M059J (cell line): ENCODE measurements around the gene FOXP1. TPM values are rescaled to one million over a fixed set of nuclear protein-coding genes. Genes with fewer than 3 reads are reported as not detected.
"Not testable (repeated sequence)": the region's sequence is repeated elsewhere in the genome, so short reads cannot be mapped to it uniquely, and the experiment has no call there.

Experiments
- DNase-seq: peaks from one replicate; pipeline ENCODE4 v3.0.0-alpha.2; 2012; ENCODE audit warnings: low read depth
- total RNA-seq: library from RNA; depleted of rRNA; stranded (reverse); fragments of >200 nt; shearing (Covaris generic); gene quantifications from 2 replicates; pipeline ENCODE4 v1.2.3, GENCODE V29; 2014

FOXP1 gene
- total RNA-seq, 1 experiment from 2014 or later: 19.2 TPM

DNA sequence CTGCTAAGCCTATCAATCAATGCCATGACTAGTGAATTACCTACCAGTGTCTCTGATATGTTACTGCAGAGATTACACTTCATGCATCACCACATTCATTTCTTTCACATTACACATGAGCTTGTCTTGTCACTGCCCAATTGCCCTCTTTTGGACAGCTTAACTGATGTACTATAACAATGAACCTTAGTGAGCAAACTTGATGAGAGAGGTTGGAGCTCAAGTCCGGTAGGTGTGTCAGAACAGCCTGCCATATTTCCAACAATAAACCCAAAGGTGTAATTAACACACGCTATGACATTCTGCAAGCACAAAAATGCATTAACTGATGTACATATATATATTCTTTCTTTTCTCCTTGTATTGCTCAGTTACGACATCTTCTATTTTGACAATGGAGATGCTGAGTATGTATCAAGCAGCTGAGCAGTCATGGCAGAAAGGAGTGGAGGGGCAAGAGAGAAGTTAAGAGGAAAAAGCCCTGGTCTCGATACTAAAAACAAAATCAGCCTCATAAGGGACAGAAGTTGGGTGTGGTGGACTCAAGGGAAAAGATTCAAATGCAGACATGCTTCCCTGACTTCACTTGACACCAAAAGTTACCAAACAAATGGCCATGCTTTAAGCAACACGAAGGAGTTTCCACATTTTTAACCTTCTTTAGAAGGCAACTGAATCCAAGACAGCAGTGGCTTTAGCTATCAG lies 538.2 kb downstream of the FOXP1 start:
- DNase-seq: no peak

DNA sequence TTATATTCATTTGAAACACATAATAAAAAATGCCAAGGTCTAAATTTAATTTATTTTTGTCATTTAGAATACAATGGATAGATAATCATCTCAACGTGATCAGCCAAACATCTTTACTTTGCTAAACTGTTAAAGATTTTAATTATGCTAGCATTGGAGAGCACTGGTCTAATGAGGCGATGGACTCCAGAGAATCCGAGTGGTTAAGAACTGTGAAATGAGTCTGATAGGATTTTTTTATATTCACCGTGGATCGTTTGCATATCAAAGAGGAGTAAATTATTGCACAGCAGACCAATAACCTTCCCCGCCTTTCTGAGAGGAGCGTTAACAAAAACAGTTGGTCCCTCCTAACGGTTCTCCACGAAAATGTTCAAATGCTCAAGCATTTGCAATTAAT lies 540.8 kb downstream of the FOXP1 start:
- DNase-seq: no peak

DNA sequence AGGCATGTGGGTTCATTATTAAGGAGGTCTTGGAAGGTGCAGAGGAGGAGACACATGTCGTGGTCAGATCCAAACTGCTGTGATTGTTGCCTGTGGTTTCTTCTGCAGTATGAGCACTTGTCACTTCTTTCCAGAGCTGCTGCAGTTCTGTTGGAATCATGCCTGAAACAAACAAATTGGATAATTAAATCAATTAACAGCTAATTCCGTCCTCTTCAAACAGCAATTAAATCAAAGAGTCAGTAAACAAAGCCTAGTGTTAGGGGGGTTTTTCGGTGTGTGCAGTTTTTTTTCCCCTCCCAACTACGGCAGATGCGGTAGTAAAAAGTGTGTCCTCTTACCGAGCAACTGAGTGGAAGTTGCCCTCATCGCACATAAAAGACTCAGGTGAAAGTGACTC lies 542.2 kb downstream of the FOXP1 start:
- no peak for DNase-seq

DNA sequence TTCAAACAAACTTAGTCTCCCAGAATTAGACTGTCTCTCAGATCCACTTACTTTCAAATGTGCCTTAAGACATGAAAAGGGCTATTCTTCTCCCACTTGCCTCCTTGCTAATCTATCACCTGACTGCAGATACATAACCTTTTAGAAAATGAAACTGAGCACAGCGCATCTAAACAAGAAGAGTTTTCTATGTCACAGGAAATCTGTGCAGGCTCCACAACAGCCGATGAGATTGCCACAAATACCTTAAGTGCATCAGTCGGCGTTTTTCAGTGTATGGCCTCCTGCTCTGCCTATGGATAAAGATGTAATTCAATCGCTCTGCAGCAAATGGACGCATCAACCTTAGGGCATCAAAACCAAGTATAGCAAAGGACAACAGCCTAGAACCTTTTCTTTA lies 544.2 kb downstream of the FOXP1 start:
- DNase-seq: no peak

DNA sequence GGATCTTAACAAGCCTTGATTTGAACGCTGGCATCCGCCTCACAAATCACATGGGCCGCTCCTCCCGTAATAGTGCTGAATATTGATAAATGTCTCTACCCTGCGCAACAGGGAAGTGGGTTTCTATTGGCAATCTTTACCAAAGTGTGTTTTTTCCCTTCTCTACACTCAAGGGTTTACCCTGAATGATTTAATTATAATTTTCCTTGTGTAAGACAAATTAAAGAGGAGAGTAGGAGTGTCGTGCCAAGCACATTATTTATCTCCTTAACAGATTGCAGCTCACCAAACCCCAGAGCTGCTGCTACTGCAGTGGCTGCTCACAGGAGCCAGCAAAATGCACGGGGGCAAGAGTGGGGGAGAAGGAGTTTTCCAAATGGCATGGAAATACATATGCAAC lies 545.8 kb downstream of the FOXP1 start:
- DNase-seq: no peak

DNA sequence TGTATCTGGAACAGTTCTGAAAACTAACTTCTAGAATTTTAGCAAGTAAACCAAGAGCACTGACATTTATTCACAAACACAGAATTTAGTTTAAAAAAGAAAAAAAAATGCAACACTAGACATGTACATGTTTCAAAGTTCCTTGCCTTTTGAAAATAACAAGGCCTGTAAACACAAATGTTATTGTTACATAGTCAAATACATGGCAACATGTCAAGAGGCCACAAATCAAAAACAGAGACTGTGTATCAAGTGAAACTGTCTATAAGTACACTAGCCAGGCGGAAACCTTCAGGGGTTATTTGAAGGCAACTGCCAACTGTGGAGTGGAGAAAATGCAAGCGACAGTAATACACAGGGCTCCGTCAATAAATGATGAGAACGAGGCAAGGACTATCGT lies 547.6 kb downstream of the FOXP1 start:
- DNase-seq: no peak

DNA sequence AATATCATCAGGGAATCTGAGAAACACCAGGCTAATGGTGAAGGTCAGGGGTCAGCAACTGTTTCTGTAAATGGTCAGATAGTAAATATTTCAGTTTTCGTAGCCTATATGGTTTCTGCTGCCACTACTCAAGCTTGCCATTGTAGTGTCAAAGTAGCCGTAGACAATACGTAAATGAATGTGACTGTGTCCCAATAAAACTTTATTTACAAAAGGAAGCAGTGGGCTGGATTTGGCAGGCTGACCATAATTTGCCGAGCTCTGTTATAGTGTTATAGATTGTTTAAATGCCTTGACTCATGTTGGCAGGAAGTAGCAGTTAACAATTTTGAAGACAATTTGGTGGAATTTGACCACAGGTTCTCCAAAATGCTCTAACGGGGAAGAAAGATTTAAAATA lies 548.2 kb downstream of the FOXP1 start:
- no peak for DNase-seq

DNA sequence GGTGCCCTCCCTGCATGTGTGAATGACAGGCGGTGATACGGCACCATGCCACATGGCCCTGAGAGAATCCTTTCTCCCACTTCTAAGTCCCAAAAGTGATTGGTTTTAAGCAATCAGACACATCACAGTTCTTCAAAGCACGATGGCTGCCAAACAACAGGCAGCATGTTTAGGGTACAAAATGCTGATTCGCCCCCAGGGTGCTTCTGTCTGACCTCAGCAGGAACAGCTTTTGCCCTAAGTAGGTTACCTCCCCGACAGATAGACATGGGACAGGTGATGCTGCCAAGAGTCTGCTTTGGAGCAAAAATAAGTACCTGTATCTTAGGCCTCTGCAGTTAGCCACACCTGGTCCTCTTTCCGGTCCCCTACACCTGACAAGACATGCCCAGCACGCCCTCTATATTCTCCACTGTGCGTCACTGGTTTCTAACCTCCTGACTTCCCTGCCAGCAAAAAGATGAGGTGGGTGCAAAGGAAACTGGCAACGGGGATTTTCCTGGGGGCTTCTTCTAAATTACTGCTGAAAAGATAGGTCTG lies 549.8 kb downstream of the FOXP1 start:
- DNase-seq: no peak

DNA sequence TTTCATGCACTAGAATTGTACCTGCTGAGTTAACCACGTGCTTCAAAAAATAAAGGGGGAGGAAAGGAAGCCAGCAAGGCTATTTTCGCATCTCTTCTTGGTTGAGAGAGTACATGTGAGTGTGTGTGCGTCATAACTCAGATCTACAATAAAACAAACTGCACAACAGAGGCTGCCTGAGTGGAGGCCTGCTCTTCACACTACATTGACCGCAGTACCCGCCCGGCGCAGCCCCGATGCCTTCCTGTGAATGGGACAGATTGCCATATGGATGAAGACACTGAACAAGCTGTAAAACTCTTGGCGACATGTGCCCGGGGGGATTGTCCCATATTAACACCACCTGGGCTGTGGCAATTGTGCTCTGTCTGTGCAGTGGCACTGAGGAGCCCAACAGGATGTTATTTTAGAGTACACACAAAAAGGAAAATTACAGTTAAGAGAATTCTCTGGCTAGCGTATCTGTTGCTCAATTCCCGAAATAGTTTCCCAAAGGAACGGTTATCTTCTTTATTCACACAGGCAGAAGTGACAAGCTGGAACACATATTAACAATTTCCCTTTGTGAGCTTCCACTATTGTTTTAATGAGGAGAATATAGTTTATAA lies 551.5 kb downstream of the FOXP1 start:
- DNase-seq: no peak

DNA sequence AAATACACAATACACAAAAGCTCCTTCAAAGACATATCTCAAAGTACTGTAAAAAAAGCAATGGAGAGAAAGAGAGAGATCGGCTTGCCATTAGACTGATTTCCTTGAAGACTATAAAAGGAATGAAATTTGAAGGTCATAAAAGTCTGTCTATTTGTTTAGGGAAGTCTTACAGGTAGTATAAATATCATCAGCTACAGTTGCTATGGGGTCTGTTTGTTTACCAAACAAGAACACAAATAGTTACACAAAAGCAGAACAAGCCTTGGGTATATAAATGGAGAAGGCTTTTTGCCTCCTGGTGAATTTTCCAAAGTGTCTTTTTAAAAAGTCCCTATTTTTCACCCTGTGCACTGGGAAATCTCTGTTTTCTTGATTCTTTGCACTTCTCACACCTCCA lies 552.3 kb downstream of the FOXP1 start:
- DNase-seq: no peak

DNA sequence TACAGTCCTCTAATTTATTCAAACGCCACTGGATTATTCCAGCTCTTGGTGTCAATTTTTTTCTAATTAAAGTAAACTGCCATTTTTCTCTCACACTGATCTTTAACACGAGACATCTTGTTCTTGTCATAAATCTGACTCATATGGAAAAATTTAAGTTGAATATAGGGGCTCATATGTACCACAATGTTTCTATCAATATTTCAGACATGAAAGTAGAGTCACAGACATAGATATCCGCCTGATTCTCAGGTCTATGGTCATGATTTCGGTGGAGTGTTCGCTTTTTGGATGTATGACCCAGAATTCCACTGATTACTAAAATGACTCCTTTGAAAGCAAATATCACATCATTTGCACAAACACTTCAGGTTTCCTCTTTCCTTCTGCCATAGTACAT lies 552.8 kb downstream of the FOXP1 start:
- DNase-seq: no peak

DNA sequence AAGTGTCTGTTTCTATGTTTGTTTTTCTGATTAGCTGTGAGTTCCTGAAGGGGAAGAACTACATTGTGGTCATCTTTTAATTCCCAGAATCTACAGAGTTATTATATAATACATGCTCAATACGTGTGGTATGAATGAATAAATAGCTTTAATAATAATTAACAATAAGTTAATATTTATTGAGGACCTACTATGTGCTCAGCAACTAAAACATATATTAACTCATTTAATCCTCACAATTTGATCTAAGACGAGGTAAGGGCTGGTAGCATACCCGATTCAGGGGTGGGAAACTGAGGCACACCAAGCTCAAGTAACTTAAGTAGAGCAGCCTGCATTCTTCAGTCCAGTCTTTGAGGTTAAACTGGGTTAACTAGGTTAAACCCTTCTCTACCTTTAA lies 553.8 kb downstream of the FOXP1 start:
- no peak for DNase-seq

DNA sequence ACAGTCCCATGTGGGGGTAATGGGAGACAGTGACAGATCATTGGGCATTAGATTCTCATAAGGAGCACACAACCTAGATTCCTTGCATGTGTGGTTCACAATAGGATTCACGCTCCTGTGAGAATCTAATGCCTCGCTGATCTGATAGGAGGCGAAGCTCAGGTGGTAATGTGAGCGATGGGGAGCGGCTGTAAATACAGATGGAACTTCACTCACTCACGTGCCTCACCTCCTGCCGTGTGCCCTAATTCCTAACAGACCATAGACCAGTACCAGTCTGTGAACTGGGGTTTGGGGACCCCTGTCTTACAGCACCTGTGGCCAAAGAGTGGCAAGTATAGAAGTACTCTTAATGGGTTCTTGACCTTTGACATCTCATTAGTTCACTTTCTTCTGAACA lies 554.7 kb downstream of the FOXP1 start:
- no peak for DNase-seq

DNA sequence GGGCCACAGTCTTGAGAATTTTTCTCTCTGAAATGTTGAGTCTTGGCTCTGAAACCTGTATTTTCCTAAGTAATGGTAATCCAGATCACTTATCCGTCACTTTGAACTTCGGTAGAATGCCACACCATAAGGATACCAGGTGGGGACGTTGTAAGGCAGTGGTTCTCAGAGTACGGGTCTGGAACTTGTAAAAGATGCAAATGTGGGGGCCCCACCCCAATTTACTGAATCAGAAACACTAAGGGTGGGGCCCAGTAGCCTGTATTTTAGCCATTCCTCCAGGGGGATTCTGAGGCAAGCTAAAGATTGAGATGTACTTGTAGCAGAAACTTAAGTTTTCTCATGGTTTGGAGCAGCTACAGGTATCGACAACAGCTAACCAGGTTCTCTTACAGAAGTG lies 555.3 kb downstream of the FOXP1 start:
- DNase-seq: no peak

DNA sequence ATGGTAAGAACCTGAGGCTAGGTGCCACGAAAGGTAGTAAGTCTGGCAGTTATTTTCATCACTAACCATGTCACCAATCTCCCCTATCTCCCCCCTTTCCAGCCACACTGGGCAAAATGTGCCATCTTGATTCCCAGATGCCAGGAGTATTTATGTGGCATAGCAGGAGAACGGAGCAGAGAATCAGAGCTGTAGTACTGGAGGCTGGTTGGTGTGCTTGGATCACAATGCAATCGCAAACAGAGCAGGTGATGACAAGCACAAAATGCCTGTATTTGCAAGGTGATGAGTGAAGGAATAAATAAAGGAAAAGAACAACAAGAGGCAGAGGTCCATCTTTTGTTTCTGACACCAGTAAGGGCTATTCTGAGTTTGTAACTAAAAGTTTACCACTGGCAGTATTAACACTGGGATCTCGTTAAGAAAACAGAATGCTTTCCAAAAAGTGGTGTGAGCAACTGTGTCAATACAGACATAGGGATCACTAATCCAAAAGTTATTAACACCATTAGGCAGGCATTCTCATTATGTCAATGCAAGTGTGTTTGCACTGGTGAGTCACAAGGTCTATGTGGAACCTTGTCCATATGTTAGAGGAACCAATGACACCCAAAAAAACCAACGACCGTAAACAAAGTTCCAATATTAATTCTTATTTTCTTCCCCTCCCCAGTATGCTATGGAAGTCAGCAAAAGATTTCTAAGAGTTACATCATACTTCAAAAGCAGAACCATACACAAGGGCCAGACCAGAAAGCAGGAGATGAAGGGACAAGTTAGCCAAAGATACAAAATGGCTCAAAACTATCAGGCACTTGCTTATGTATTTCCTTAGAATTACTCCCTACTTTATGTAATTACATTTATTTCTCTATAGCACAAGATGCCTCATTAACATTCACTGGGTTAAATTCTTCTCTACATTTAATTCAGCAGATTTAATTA lies 556.6 kb downstream of the FOXP1 start:
- no peak for DNase-seq

DNA sequence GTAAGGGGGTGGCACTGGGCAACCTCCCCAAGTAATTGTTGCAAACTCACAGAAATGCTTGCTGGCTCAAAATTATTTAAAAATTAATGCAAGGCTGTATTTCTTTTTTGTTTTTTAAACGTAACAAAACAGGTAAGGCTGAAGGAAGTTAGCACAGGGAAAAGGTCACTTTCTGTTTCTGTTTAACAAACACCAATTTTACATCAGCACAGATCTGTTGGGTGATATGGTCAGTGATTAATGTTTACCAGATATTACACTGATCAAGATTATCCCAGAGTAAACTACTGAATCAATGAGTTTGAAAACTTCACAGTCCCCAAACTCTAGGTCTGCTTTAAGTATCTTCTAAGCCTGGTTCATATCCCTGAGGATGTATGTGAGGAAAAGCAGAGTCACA lies 558.0 kb downstream of the FOXP1 start:
- no peak for DNase-seq

DNA sequence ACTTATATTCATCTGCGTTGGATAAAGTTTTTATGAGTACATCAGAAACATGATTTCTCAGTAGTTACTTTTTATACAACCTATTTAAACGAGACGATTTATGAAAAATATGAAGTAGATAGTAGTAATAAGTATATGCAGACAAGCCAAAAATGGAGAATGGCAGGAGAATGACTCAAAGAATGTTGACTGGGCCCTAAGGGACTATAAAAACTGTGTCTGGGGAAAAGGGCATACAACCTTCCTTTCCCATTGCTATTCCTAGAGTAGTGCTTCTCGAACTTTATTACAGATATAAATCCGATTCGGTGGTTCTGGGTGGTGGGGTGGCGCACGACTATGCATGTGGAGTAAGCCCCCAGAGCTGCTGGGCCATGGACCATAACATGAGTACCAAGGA lies 558.5 kb downstream of the FOXP1 start:
- no peak for DNase-seq

DNA sequence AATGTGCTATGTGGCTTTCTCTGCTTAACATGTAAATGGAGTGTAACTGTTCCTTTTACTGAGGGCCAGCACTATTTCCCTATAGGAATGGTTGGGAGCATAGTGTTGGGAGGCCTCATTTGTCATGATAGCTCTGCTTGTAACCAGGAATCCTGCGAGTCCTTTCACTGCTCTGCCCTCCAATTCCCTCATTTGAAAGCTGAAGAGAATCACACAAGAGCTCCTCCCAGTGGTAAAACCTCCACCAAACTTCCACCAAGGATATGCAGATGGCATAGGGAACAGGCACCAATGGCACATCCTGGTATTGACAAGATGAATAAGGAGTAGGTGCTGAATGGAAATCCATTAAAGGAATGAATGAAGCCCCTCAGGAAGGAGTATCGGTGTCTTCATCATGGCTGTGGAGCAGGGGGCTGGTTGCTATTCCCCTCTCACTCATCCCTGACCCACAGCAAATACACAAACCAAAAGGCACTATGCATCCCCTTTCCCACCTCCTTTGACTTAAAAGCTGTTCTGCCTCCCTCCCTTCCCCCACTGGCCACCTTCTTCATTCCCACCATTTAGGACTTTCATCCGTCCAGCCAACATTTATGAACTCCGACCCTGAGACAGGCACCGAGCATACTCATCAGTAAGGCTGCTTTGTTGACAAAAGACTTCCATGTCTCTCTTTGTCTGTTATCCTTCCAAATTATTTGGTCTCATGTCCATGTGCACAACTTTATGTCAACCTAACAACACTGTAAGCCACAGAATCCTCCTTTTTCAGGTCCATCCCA lies 560.8 kb downstream of the FOXP1 start:
- peak; percentile 9 for DNase-seq

DNA sequence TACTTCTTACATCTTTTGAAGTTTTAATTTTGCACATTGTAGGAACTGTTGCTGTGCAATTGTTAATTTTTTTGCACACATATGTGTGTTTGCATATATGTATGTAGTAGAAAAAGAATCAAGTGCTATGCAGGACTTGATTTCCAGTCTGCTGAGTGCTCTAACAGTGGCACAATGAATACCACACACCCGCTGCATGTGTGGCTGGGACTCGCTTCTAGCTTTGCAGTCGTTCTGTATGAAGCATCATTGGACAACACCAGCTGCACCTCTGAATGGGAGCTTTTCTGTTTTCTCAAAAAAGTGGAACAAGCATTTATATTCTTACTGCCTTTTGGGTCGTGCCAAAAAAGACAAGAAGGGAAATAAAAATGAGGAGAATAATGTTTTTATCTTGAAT lies 564.7 kb downstream of the FOXP1 start:
- DNase-seq: no peak

DNA sequence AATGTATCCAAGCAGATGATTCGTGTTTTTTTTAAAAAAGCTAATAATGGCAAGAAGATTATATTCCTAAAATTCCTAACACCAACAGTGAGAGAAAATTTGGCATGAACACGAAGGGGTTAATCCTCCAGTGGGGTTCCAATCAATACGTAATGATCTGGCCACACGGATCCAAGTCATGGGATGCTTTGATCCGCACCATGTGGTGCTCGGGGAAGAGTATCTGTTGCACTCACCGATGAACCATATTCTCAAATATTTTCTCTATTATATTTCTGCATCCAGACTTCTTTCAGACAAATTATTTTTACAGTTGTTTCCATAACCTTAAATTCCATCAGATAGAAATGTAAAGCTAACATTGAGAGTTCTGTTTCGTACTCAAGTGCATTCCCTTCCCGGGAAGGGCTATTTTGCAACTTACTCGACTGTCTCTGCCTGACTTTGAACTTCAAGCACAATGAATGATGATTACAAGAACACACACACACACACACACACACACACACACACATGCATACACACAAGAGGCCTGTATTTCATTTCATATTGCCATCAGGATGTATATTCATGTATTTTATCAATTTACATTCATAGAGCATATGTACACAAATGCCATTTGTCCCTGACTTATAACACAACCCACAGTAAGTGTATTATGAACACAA lies 567.2 kb downstream of the FOXP1 start:
- no peak for DNase-seq

DNA sequence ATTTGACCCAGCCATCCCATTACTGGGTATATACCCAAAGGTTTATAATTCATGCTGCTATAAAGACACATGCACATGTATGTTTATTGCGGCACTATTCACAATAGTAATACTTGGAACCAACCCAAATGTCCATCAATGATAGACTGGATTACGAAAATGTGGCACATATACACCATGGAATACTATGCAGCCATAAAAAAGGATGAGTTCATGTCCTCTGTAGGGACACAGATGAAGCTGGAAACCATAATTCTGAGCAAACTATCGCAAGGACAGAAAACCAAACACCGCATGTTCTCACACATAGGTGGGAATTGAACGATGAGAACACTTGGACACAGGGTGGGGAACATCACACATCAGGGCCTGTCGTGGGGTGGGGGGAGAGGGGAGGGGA lies 568.9 kb downstream of the FOXP1 start:
- not testable (repeated sequence) for DNase-seq
